GM12875 (cell line): ENCODE results near the gene P3H1.

Experiments used
- H3K4me3 ChIP-seq: one replicate; pipeline ENCODE4 v1.5.1; 2011; ENCODE audit warnings: low read depth, low read length, control low read depth
- TF ChIP-seq, protein P1 (sequence below): IDR thresholded peaks from 2 replicates; pipeline ENCODE4 v1.5.1; 2011; ENCODE audit warnings: low read depth, mild to moderate bottlenecking, control low read depth, inconsistent platforms, low read length, moderate library complexity, borderline replicate concordance; ENCODE audit not compliant: insufficient read depth

P3H1 gene

GRCh38 chr1:42797979-42798378 lies 31.2 kb upstream of the P3H1 start:
- TF ChIP-seq, protein P1, sequence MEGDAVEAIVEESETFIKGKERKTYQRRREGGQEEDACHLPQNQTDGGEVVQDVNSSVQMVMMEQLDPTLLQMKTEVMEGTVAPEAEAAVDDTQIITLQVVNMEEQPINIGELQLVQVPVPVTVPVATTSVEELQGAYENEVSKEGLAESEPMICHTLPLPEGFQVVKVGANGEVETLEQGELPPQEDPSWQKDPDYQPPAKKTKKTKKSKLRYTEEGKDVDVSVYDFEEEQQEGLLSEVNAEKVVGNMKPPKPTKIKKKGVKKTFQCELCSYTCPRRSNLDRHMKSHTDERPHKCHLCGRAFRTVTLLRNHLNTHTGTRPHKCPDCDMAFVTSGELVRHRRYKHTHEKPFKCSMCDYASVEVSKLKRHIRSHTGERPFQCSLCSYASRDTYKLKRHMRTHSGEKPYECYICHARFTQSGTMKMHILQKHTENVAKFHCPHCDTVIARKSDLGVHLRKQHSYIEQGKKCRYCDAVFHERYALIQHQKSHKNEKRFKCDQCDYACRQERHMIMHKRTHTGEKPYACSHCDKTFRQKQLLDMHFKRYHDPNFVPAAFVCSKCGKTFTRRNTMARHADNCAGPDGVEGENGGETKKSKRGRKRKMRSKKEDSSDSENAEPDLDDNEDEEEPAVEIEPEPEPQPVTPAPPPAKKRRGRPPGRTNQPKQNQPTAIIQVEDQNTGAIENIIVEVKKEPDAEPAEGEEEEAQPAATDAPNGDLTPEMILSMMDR: no peak
- no peak overlapping the region for H3K4me3 ChIP-seq

GRCh38 chr1:42797414-42797813 lies 30.6 kb upstream of the P3H1 start:
- H3K4me3 ChIP-seq: no peak overlapping the region
- TF ChIP-seq, protein P1: no peak

GRCh38 chr1:42793824-42794223 lies 27.0 kb upstream of the P3H1 start:
- H3K4me3 ChIP-seq: no peak overlapping the region
- TF ChIP-seq, protein P1: no peak

DNA sequence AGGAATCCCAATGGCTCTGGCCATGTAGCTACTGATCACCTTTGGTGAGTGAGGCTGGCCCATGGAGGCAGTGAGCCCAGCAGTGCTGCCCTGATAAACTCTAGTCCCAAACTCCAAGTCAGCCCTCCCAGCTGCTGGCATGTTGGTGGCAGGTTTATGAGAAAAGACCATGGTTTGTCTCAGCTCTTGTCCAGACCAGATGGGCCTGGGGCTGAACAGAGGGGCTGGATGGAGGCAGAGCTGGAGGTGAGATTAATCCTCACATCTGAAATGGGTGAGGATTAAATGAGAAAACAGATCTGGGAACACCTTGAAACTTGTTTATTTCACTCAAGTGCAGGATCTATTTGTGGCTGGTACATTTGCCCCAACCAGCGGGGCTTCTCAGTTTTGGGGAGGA lies 21.2 kb upstream of the P3H1 start:
- TF ChIP-seq, protein P1: no peak
- no peak overlapping the region for H3K4me3 ChIP-seq

DNA sequence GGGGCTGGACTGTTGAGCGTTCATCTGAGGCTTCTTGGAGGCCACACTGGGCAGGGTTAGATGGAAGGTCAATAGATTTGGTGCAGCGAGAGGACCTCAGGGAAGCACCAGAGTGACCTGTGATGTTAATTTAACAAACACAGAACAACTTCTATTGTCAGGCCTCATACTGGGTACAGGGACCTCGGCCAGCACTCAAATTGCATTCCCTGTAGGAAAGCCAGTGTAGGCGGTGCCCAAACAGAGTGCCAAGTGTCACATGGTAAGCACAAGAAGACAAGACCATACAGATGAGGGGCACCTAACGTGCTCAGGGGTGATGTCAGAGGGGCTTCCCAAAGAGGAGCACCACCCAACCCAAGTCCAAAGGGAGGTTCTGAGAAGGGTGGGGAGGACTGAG lies 19.3 kb upstream of the P3H1 start:
- TF ChIP-seq, protein P1: no peak
- H3K4me3 ChIP-seq: no peak overlapping the region

GRCh38 chr1:42784946-42785693 lies 18.3 kb upstream of the P3H1 start, which contains the start of gene TMEM269:
Gene TMEM269, plus strand, starts transcription at chr1:42784991. Its CDS starts 4,903 bp downstream, at chr1:42789894.
- H3K4me3 ChIP-seq: no peak within 1 kb of the TSS
- TF ChIP-seq, protein P1: no peak

DNA sequence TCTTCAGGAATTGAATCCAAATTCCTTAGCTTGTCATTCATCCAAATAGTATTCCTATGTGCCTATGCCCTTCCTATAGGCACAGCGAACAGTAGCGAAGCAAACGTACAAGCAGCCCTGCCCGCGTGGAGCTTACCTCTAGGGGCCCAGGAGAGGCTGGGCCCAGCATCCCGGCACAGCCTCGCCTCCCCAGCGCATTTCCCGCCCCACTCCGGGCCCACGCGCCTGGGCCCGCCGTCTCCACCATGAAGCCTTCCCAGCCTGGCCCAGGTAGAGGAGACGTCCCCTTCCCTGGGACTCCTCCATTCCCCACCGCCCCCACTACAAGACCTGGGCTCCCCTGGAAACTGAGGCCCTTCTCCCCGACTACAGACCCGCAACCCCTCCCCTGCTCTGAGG lies 17.7 kb upstream of the P3H1 start:
- TF ChIP-seq, protein P1: no peak

More for the DNA sequence above, 17.7 kb upstream of the P3H1 start:
- no peak overlapping the region for H3K4me3 ChIP-seq
